ENCODE measurements around the gene TMEM115. TPM values are rescaled to one million over a fixed set of nuclear protein-coding genes. Genes with fewer than 3 reads are reported as not detected.

TMEM115 gene
- total RNA-seq, 4 donors from 2014 or later, result 60.7 to 85.3 (median 70.2) TPM

- H3K36me3 ChIP-seq, result no peaks in the 10 kb centered on the region
- H3K4me1 ChIP-seq, result no peaks in the 10 kb centered on the region
- H3K4me3 ChIP-seq, result no peak overlapping the region
- H3K27me3 ChIP-seq, result no peaks in the 10 kb centered on the region
- no peak for TF ChIP-seq POLR2A (IDR thresholded peaks at IDR 0.05)
- no peak for TF ChIP-seq EP300 (IDR thresholded peaks at IDR 0.05)
- TF ChIP-seq CTCF (IDR thresholded peaks at IDR 0.05), result no peak
- no peak for TF ChIP-seq POLR2AphosphoS5 (IDR thresholded peaks at IDR 0.05)
- DNase-seq (ENCODE audit: low spot score in 2 of 2), result no peak
- WGBS, result 14% methylated on average over 3 of the region's 5 CpGs
- H3K27ac ChIP-seq, result no peak overlapping the region
- no peaks in the 10 kb centered on the region for H3K9me3 ChIP-seq
Measured at GRCh38 chr3:50401978-50402595, 42.8 kb upstream of the TMEM115 start.

- no peak for DNase-seq (ENCODE audit: low spot score in 2 of 2)
- 100% methylated on average over 1 of the region's 10 CpGs for WGBS
Measured at GRCh38 chr3:50396502-50396901, 37.2 kb upstream of the TMEM115 start.

DNA sequence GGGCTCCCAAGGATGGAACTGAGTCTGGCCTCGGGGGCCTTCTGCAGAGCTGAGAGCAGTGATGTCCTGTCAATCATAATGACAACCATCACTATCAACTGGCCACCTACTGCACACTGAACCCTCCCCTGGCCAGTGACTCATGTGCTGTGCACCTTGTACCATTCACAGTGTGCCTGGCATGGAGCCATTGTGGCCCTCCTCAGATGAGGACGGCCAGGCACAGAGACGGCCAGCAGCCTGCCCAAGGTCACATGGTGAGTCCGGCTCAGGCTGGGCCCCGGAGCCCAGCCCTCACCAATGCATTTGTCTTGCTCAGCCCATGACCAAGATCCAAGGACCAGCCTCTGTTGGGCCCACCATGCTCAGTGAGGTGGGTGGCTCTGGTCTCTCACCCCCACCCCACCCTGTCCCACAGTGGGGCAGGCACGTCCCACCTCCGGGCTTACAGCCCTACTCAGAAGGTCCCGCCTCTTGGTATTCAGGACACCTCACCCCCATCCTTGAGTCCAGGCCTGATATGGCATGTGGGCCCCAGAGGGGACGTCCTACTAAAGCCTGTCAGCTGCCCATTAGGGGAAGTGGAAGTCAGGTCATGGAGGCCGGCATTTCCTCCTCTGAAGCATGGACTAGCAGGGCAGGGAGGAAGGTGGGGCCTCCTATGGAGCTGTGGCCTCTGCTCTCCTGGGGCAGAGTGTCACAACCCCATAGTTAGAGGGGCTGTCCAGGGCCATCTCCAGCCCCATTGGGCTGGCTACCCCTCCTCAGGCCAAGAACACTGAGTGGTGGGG lies 35.9 kb upstream of the TMEM115 start:
- Histone ChIP-seq H3K9me3 (no peaks in the 10 kb centered on the region), H3K27ac (no peak overlapping the region), H3K27me3 (no peaks in the 10 kb centered on the region), H3K36me3 (no peaks in the 10 kb centered on the region), H3K4me3 (no peak overlapping the region), H3K4me1 (peaks cover 22% of the 10 kb centered on the region)
- 83% methylated on average over 5 of the region's 10 CpGs for WGBS
- DNase-seq (ENCODE audit: low spot score in 2 of 2), result no peak
- TF ChIP-seq EP300 (IDR thresholded peaks at IDR 0.05) (no peak), POLR2A (IDR thresholded peaks at IDR 0.05) (no peak), POLR2AphosphoS5 (IDR thresholded peaks at IDR 0.05) (no peak), CTCF (IDR thresholded peaks at IDR 0.05) (no peak)

More at GRCh38 chr3:50396502-50396901, 37.2 kb upstream of the TMEM115 start:
- Histone ChIP-seq H3K9me3 (no peaks in the 10 kb centered on the region), H3K36me3 (no peaks in the 10 kb centered on the region), H3K4me3 (no peak overlapping the region), H3K4me1 (peaks cover 11% of the 10 kb centered on the region), H3K27me3 (no peaks in the 10 kb centered on the region), H3K27ac (no peak overlapping the region)
- TF ChIP-seq CTCF (IDR thresholded peaks at IDR 0.05) (no peak), EP300 (IDR thresholded peaks at IDR 0.05) (no peak)

DNA sequence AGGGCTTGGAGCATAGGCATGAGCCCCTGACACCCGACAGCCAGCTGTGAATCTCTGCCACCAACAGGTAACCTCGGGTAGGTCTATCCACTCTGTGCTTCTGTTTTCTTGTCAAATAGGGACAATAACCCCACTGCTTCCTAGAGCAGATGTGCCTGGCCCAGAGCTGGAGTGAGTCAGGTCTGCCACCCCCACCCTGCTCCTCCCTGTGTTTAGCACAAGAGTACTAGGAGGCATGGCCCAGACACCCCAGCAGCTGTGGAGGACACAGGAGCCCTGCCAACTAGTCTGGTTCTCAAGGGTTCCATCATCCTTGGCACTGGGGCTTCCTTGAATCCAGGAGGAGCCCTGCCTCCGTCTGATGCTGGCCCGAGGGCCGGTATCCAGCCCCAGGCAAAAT lies 33.7 kb upstream of the TMEM115 start:
- H3K4me1 ChIP-seq, result peaks cover 28% of the 10 kb centered on the region
- H3K36me3 ChIP-seq, result no peaks in the 10 kb centered on the region
- 54% methylated on average over 3 of the region's 5 CpGs for WGBS
- no peak for TF ChIP-seq EP300 (IDR thresholded peaks at IDR 0.05)
- no peak for TF ChIP-seq POLR2AphosphoS5 (IDR thresholded peaks at IDR 0.05)
- H3K4me3 ChIP-seq, result no peak overlapping the region
- DNase-seq (ENCODE audit: low spot score in 2 of 2), result no peak
- no peak overlapping the region for H3K27ac ChIP-seq
- no peaks in the 10 kb centered on the region for H3K27me3 ChIP-seq
- no peaks in the 10 kb centered on the region for H3K9me3 ChIP-seq

DNA sequence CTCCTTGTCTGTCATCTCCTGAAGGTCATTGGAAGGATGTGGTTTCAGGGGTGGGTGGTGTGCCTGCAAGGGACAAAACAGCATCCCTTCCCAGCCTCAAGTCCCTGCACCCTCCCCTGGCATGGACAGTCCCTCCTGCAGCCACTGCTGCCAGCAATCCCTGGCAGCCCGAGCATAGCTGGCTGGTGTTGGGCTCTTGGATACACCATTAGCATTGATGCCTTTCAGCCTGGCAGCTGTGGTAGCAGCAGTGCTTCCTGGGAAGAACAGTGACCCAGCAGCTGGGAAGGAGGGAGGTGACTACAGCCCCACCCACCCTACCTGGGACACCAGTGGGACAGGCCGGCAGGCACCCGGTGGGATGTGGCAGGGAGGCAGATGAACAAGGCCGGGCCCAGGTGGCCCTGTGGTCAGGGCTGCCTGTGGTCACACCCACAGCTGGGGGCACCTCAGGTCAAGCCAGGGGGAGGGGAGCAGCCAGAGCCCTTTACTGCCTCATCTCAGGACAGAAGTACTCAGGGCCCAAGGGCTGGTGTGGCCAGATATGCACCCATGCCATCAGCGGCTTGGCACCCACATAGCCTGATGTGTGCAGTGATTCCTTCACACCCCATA lies 32.9 kb upstream of the TMEM115 start:
- DNase-seq (ENCODE audit: low spot score in 2 of 2), result no peak
- no peak overlapping the region for H3K27ac ChIP-seq
- H3K27me3 ChIP-seq, result no peaks in the 10 kb centered on the region
- no peak for TF ChIP-seq POLR2AphosphoS5 (IDR thresholded peaks at IDR 0.05)
- WGBS, result 67% methylated on average over 1 of the region's 5 CpGs
- no peaks in the 10 kb centered on the region for H3K36me3 ChIP-seq
- H3K9me3 ChIP-seq, result no peaks in the 10 kb centered on the region
- H3K4me3 ChIP-seq, result no peak overlapping the region
- H3K4me1 ChIP-seq, result peaks cover 36% of the 10 kb centered on the region

- Histone ChIP-seq H3K27me3 (no peaks in the 10 kb centered on the region), H3K9me3 (no peaks in the 10 kb centered on the region), H3K36me3 (no peaks in the 10 kb centered on the region), H3K27ac (no peak overlapping the region), H3K4me3 (no peak overlapping the region), H3K4me1 (peaks cover 37% of the 10 kb centered on the region)
- DNase-seq (ENCODE audit: low spot score in 2 of 2), result no peak
- no peak for TF ChIP-seq EP300 (IDR thresholded peaks at IDR 0.05)
- no peak for TF ChIP-seq POLR2A (IDR thresholded peaks at IDR 0.05)
- TF ChIP-seq CTCF (IDR thresholded peaks at IDR 0.05), result no peak
- TF ChIP-seq POLR2AphosphoS5 (IDR thresholded peaks at IDR 0.05), result no peak
- WGBS, result 38% methylated on average over 9 of the region's 12 CpGs
Measured at GRCh38 chr3:50390508-50391224, 31.3 kb upstream of the TMEM115 start.
